Lower leg skin (tissue), 4 donors: ENCODE measurements around the gene HRK. TPM values are rescaled to one million over a fixed set of nuclear protein-coding genes. Genes with fewer than 3 reads are reported as not detected.

ENCODE experiments used
- DNase-seq, 2 donors: peaks; one replicate each; pipeline ENCODE4 v3.0.0-alpha.2; 2019; ENCODE audit warnings: low spot score in 2 of 2
- H3K4me3 ChIP-seq: fragments of 200-600 bp; sonication (generic); 2 replicates; pipeline ENCODE4 v1.5.1; 2017; ENCODE audit warnings: mild to moderate bottlenecking, low read depth; ENCODE audit not compliant: poor library complexity, severe bottlenecking
- CTCF ChIP-seq, 3 donors: fragments of 450-650 bp; IDR thresholded peaks; one replicate each; pipeline ENCODE4 v1.5.1; 2016; ENCODE audit warnings: antibody characterized with exemption in 3 of 3, mild to moderate bottlenecking in 3 of 3, moderate library complexity in 2 of 3
- POLR2A ChIP-seq, 2 donors: fragments of 450-650 bp; IDR thresholded peaks; one replicate each; pipeline ENCODE4 v1.6.1; 2016 to 2017; ENCODE audit warnings: antibody characterized with exemption in 2 of 2, mild to moderate bottlenecking in 1 of 2, moderate library complexity in 1 of 2
- WGBS, 2 donors: methylation state at CpG; one replicate each; pipeline ENCODE4 v1.1.5; 2018; 5-methylcytosine and 5-hydroxymethylcytosine counted together
- intact Hi-C: fragments of 100-400 bp; cut with DNase I; formaldehyde crosslinking; loops from one replicate; pipeline ENCODE4 v1.15.0; 2023; ENCODE audit warnings: low total_unique reads
- total RNA-seq, 4 donors: library from RNA; depleted of rRNA; stranded (reverse); fragments of >200 nt; gene quantifications; one replicate each; pipeline ENCODE4 v1.1.0, GENCODE V29; 2016

HRK gene
- total RNA-seq, 4 donors from 2014 or later: 0.03 to 0.38 (median 0.08) TPM

DNA sequence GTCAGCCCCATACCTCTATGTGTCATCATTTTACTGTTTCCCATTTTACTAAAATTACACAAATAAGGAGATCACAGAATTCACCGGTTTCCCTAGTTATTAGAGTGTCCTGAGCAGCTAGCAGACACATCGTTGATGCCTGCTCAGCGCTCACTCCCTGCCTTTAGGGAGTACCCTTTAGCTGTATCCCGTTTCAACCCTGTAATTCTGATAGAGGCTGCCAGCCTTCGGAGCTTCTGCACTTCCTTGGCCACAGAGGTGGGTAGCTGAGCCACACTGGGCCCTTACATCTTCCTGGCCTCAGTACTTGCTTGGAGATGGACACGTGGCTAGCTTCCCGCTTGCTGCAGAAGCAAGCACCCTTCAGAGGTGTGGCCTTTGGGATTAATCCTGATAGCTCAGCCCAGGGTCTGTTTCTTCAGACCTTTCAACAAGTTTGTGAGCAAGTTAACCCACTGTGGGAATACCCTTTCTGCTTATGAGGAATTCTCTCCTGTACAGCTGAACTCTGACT is 15.2 kb upstream of the HRK start:
- WGBS, 2 donors: 60 to 64% methylated on average over 6 to 7 of the region's 7 CpGs
- H3K4me3 ChIP-seq: no peak overlapping the region
- no peak for DNase-seq
- intact Hi-C loops: no loop called here
- TF ChIP-seq CTCF (IDR thresholded peaks at IDR 0.05) (no peak), POLR2A (IDR thresholded peaks at IDR 0.05) (no peak)

- DNase-seq: no peak
- no peak for TF ChIP-seq POLR2A (IDR thresholded peaks at IDR 0.05)
- TF ChIP-seq CTCF (IDR thresholded peaks at IDR 0.05): no peak
- intact Hi-C loops: no loop called here
- H3K4me3 ChIP-seq: no peak overlapping the region
- WGBS, 2 donors: 89 to 91% methylated on average over 3 of the region's 3 CpGs
Observed at GRCh38 chr12:116894913-116895312, 13.7 kb upstream of the HRK start.

GRCh38 chr12:116892349-116893140 is 11.3 kb upstream of the HRK start:
- no peak for TF ChIP-seq POLR2A (IDR thresholded peaks at IDR 0.05)
- TF ChIP-seq CTCF (IDR thresholded peaks at IDR 0.05): no peak
- 78 to 83% methylated on average over 12 of the region's 12 CpGs for WGBS, 2 donors
- intact Hi-C loops: no loop called here
- H3K4me3 ChIP-seq: no peak overlapping the region
- DNase-seq: no peak

DNA sequence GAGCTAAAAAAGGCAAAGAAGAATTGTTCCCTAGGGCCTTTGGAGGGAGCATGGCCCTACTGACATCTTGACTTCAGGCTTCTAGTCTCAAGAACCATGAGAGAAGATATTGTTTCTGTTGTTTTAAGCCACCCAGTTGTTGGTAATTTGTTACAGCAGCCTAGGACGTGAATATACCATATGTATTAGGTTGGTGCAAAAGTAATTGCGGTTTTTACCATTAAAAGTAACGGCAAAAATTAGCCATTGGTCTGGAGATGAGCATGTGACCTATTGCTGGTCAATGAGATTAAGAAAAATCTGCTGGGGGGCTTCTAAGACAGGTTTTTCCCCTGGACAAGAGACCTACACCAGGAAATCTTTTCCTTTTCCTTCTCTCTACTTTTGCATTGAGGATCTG is 9.8 kb upstream of the HRK start:
- intact Hi-C loops: no loop called here
- TF ChIP-seq POLR2A (IDR thresholded peaks at IDR 0.05) (no peak), CTCF (IDR thresholded peaks at IDR 0.05) (no peak)
- H3K4me3 ChIP-seq: no peak overlapping the region
- 83 to 88% methylated on average over 3 of the region's 3 CpGs for WGBS, 2 donors
- no peak for DNase-seq

DNA sequence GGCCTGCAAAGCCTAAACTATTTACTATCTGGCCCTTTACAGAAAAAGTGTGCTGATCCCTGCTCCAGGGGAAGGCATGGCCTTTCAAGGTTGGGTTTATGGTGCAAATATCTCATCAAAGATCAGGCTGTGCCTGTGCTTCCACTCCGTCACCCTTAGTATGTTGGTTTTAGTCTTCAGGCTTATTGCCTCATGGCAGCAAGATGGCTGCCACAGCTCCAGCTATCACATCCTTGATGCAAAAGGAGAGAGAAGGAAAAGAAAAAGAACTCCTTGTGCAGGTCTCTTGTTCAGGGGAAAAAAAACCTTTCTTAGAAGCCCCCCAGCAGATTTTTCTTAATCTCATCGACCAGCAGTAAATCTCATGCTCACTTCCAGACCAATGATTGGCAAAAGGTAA is 9.1 kb upstream of the HRK start:
- WGBS, 2 donors: 93 to 95% methylated on average over 2 of the region's 2 CpGs
- intact Hi-C loops: no loop called here
- no peak overlapping the region for H3K4me3 ChIP-seq
- DNase-seq: no peak
- TF ChIP-seq POLR2A (IDR thresholded peaks at IDR 0.05) (no peak), CTCF (IDR thresholded peaks at IDR 0.05) (no peak)
